H9 (cell line): ENCODE measurements around the gene SPATA18. TPM values are rescaled to one million over a fixed set of nuclear protein-coding genes. Genes with fewer than 3 reads are reported as not detected.

Experiments used
- DNase-seq: peaks from one replicate; pipeline ENCODE4 v3.0.0-alpha.2; 2017
- H2AFZ ChIP-seq: one replicate; pipeline ENCODE4 v1.6.1; 2013; ENCODE audit warnings: mild to moderate bottlenecking, low read length, control low read depth, moderate library complexity
- H2AK5ac ChIP-seq: 2 replicates; pipeline ENCODE4 v1.6.1; 2013; ENCODE audit warnings: low read length, control low read depth, mixed read lengths; ENCODE audit not compliant: insufficient read length
- H2BK120ac ChIP-seq: one replicate; pipeline ENCODE4 v1.6.1; 2013; ENCODE audit warnings: low read depth, mild to moderate bottlenecking, low read length, control low read depth, inconsistent platforms; ENCODE audit not compliant: poor library complexity, severe bottlenecking
- H2BK12ac ChIP-seq: 2 replicates; pipeline ENCODE4 v1.6.1; 2013; ENCODE audit warnings: low read length, control low read depth, mixed read lengths, low read depth; ENCODE audit not compliant: insufficient read length
- H2BK15ac ChIP-seq: 2 replicates; pipeline ENCODE4 v1.6.1; 2013; ENCODE audit warnings: low read depth, low read length, control low read depth
- H2BK20ac ChIP-seq: one replicate; pipeline ENCODE4 v1.6.1; 2013; ENCODE audit warnings: low read depth, mild to moderate bottlenecking, low read length, control low read depth, inconsistent platforms; ENCODE audit not compliant: poor library complexity, severe bottlenecking
- H2BK5ac ChIP-seq: 2 replicates; pipeline ENCODE4 v1.6.1; 2013; ENCODE audit warnings: low read length, control low read depth, mixed read lengths; ENCODE audit not compliant: insufficient read length
- H3K14ac ChIP-seq: 2 replicates; pipeline ENCODE4 v1.6.1; 2013; ENCODE audit warnings: low read length, control low read depth; ENCODE audit not compliant: insufficient read depth
- H3K18ac ChIP-seq: 2 replicates; pipeline ENCODE4 v1.6.1; 2013; ENCODE audit warnings: low read depth, mild to moderate bottlenecking, mixed read lengths, low read length, control low read depth; ENCODE audit not compliant: insufficient read length
- H3K23ac ChIP-seq: 2 replicates; pipeline ENCODE4 v1.6.1; 2013; ENCODE audit warnings: low read length, control low read depth, mixed read lengths, low read depth; ENCODE audit not compliant: insufficient read length
- H3K23me2 ChIP-seq: 2 replicates; pipeline ENCODE4 v1.6.1; 2013; ENCODE audit warnings: low read depth, mild to moderate bottlenecking, mixed read lengths, low read length, control low read depth; ENCODE audit not compliant: insufficient read length, poor library complexity, severe bottlenecking
- H3K27ac ChIP-seq: 2 replicates; pipeline ENCODE4 v1.5.1; 2013; ENCODE audit warnings: low read length, control low read depth, mixed read lengths, low read depth; ENCODE audit not compliant: insufficient read length
- H3K27me3 ChIP-seq: 2 replicates; pipeline ENCODE4 v1.6.1; 2013; ENCODE audit warnings: low read length, control low read depth, inconsistent platforms; ENCODE audit not compliant: insufficient read depth
- H3K4ac ChIP-seq: 2 replicates; pipeline ENCODE4 v1.6.1; 2013; ENCODE audit warnings: low read depth, mild to moderate bottlenecking, control low read depth, inconsistent platforms, low read length, moderate library complexity
- H3K4me1 ChIP-seq: 2 replicates; pipeline ENCODE4 v1.6.1; 2013; ENCODE audit warnings: low read length, control low read depth, inconsistent platforms; ENCODE audit not compliant: insufficient read depth
- H3K4me2 ChIP-seq: 2 replicates; pipeline ENCODE4 v1.6.1; 2013; ENCODE audit warnings: low read length, control low read depth, mixed read lengths; ENCODE audit not compliant: insufficient read length, insufficient read depth
- H3K56ac ChIP-seq: 2 replicates; pipeline ENCODE4 v1.6.1; 2013; ENCODE audit warnings: low read depth, mild to moderate bottlenecking, mixed read lengths, low read length, control low read depth; ENCODE audit not compliant: insufficient read length
- H3K79me1 ChIP-seq: 2 replicates; pipeline ENCODE4 v1.6.1; 2013; ENCODE audit warnings: low read depth, mild to moderate bottlenecking, moderate library complexity, low read length, control low read depth, inconsistent platforms; ENCODE audit not compliant: insufficient read depth, poor library complexity, severe bottlenecking
- H3K79me2 ChIP-seq: 2 replicates; pipeline ENCODE4 v1.6.1; 2013; ENCODE audit warnings: low read length, control low read depth, inconsistent platforms; ENCODE audit not compliant: insufficient read depth
- H3K9ac ChIP-seq: 2 replicates; pipeline ENCODE4 v1.6.1; 2013; ENCODE audit warnings: low read length, control low read depth, mixed read lengths; ENCODE audit not compliant: insufficient read length; ENCODE audit errors: extremely low read depth
- H3K9me3 ChIP-seq: one replicate; pipeline ENCODE4 v1.6.1; 2013; ENCODE audit warnings: low read depth, low read length, inconsistent platforms; ENCODE audit not compliant: control insufficient read depth
- H3T11ph ChIP-seq: one replicate; pipeline ENCODE4 v1.6.1; 2013; ENCODE audit warnings: mild to moderate bottlenecking, low read length, control low read depth, inconsistent platforms
- H4K20me1 ChIP-seq: one replicate; pipeline ENCODE4 v1.6.1; 2013; ENCODE audit not compliant: control insufficient read depth, insufficient read length, insufficient read depth
- H4K5ac ChIP-seq: 2 replicates; pipeline ENCODE4 v1.6.1; 2013; ENCODE audit warnings: low read depth, mild to moderate bottlenecking, mixed read lengths, low read length, control low read depth; ENCODE audit not compliant: insufficient read length
- H4K8ac ChIP-seq: replicated peaks from 2 replicates; pipeline ENCODE4 v1.6.1; 2013; ENCODE audit warnings: low read length, control low read depth, mixed read lengths, low read depth; ENCODE audit not compliant: insufficient read length
- H4K91ac ChIP-seq: 2 replicates; pipeline ENCODE4 v1.6.1; 2013; ENCODE audit warnings: low read depth, mild to moderate bottlenecking, moderate library complexity, mixed read lengths, low read length, control low read depth; ENCODE audit not compliant: insufficient read length
- H3K27ac Mint-ChIP-seq, 3 experiments: 2 replicates in 2 of 3; 3 replicates in 1 of 3; pipeline ENCODE4 v1.8.0; 2020 to 2021; ENCODE audit warnings: mixed read lengths in 3 of 3, mild to moderate bottlenecking in 1 of 3, moderate library complexity in 1 of 3
- H3K27me3 Mint-ChIP-seq: 2 replicates; pipeline ENCODE4 v1.8.0; 2021; ENCODE audit warnings: low read depth, mild to moderate bottlenecking, moderate library complexity, mixed read lengths
- H3K36me3 Mint-ChIP-seq, 3 experiments: 2 replicates in 2 of 3; 3 replicates in 1 of 3; pipeline ENCODE4 v1.8.0; 2020 to 2021; ENCODE audit warnings: low read depth in 3 of 3, mixed read lengths in 3 of 3; ENCODE audit not compliant: insufficient read depth in 1 of 3
- H3K4me1 Mint-ChIP-seq, 2 experiments: 2 replicates each; pipeline ENCODE4 v1.8.0; 2020; ENCODE audit warnings: mixed read lengths in 2 of 2
- H3K4me3 Mint-ChIP-seq, 2 experiments: 2 replicates in 1 of 2; 3 replicates in 1 of 2; pipeline ENCODE4 v1.8.0; 2020 to 2021; ENCODE audit warnings: mild to moderate bottlenecking in 2 of 2, mixed read lengths in 2 of 2, moderate library complexity in 1 of 2
- H3K9me3 Mint-ChIP-seq, 2 experiments: 2 replicates in 1 of 2; 3 replicates in 1 of 2; pipeline ENCODE4 v1.8.0; 2020; ENCODE audit warnings: mild to moderate bottlenecking in 2 of 2, mixed read lengths in 2 of 2, moderate library complexity in 1 of 2
- CTCF ChIP-seq: fragments of 200-600 bp; sonication (generic); conservative IDR thresholded peaks from 3 replicates; pipeline ENCODE4 v1.8.0; 2021; ENCODE audit warnings: antibody characterized with exemption, mild to moderate bottlenecking
- WGBS: extraction: QIAGEN DNeasy Blood & Tissue Kit; methylation state at CpG from one replicate; pipeline ENCODE4 v1.1.7; 2013; ENCODE audit warnings: missing lambda C conversion rate, low lambda C conversion rate, mixed read lengths; ENCODE audit not compliant: insufficient read length; ENCODE audit errors: extremely low coverage; 5-methylcytosine and 5-hydroxymethylcytosine counted together
- total RNA-seq: library from RNA; stranded (reverse); gene quantifications from 2 replicates; pipeline ENCODE4 v1.2.1, GENCODE V29; 2021

Gene SPATA18
- total RNA-seq, 1 experiment from 2014 or later = 3.9 TPM

- no peak overlapping the region for H3K4me3 Mint-ChIP-seq
- no CpG with 5 or more reads among the region's 3 CpGs for WGBS
- H2AFZ ChIP-seq = no peak overlapping the region
- no peak overlapping the region for H2BK12ac ChIP-seq
- H3K23ac ChIP-seq = no peak overlapping the region
- no peak overlapping the region for H3K27ac ChIP-seq
- no peak overlapping the region for H3K18ac ChIP-seq
- H4K8ac ChIP-seq = no peak overlapping the region
- no peak overlapping the region for H2BK120ac ChIP-seq
- no peak overlapping the region for H3K4ac ChIP-seq
- H3K36me3 Mint-ChIP-seq = no peaks in the 10 kb centered on the region
- H3K9me3 Mint-ChIP-seq = peaks cover 8 to 9% of the 10 kb centered on the region in 2 experiments; a peak in 4 of 5 replicates
- H3K79me2 ChIP-seq = no peaks in the 10 kb centered on the region
- no peaks in the 10 kb centered on the region for H3K23me2 ChIP-seq
- H3K79me1 ChIP-seq = no peaks in the 10 kb centered on the region
- H3K4me1 ChIP-seq = no peaks in the 10 kb centered on the region
- no peak for TF ChIP-seq CTCF
- H3K27me3 Mint-ChIP-seq = no peaks in the 10 kb centered on the region
- H2BK15ac ChIP-seq = no peak overlapping the region
- H3K9me3 ChIP-seq = no peaks in the 10 kb centered on the region
- H3K4me2 ChIP-seq = no peak overlapping the region
- H4K20me1 ChIP-seq = no peaks in the 10 kb centered on the region
- H3K27me3 ChIP-seq = no peaks in the 10 kb centered on the region
- no peak overlapping the region for H2BK5ac ChIP-seq
- no peak overlapping the region for H3K27ac Mint-ChIP-seq
- DNase-seq = no peak
- no peak overlapping the region for H3K9ac ChIP-seq
- H2AK5ac ChIP-seq = no peak overlapping the region
- no peak overlapping the region for H3K56ac ChIP-seq
- H3T11ph ChIP-seq = no peak overlapping the region
- no peak overlapping the region for H3K14ac ChIP-seq
- no peak overlapping the region for H2BK20ac ChIP-seq
- H3K4me1 Mint-ChIP-seq = peaks cover 2 to 3% of the 10 kb centered on the region in 2 experiments; a peak in 3 of 4 replicates
- H4K5ac ChIP-seq = no peak overlapping the region
- H4K91ac ChIP-seq = no peak overlapping the region
Observed at GRCh38 chr4:52143815-52144214, 92.7 kb downstream of the SPATA18 start.
